Peyer's patch (tissue), 4 donors: ENCODE results near the gene MRPL34.
"Not testable (repeated sequence)": the region's sequence is repeated elsewhere in the genome, so short reads cannot be mapped to it uniquely, and the experiment has no call there.

ENCODE experiments used
- CTCF ChIP-seq, 6 experiments: fragments of 450-650 bp in 4 of 6; fragments of 200-600 bp in 2 of 6; sonication (generic) in 1 of 6; IDR thresholded peaks; one replicate each; pipeline ENCODE4 v1.5.1; 2017 to 2019; ENCODE audit warnings: antibody characterized with exemption in 6 of 6, mild to moderate bottlenecking in 3 of 6, moderate library complexity in 1 of 6
- POLR2A ChIP-seq, 2 donors: fragments of 450-650 bp; IDR thresholded peaks; one replicate each; pipeline ENCODE4 v1.5.1; 2017; ENCODE audit warnings: antibody characterized with exemption in 2 of 2, mild to moderate bottlenecking in 2 of 2, moderate library complexity in 2 of 2

- TF ChIP-seq CTCF, POLR2A (IDR thresholded peaks at IDR 0.05): not testable (repeated sequence)
Observed at GRCh38 chr19:17274892-17275291, 30.8 kb upstream of the MRPL34 start.
